GM19351 (cell line): ENCODE measurements around the gene RXYLT1.
"Not testable (repeated sequence)": the region's sequence is repeated elsewhere in the genome, so short reads cannot be mapped to it uniquely, and the experiment has no call there.

ENCODE experiments used
- ATAC-seq: cut with Tn5 transposase; IDR thresholded peaks from one replicate; pipeline ENCODE4 v1.9.1; 2021; ENCODE audit warnings: mild to moderate bottlenecking, moderate library complexity; ENCODE audit not compliant: unreplicated experiment

RXYLT1 gene

GRCh38 chr12:63779498-63780481, at the start of gene RXYLT1:
Gene RXYLT1 (plus strand): TSS chr12:63779909. CDS start chr12:63779961, 52 bp downstream.
- peak; percentile 90 for ATAC-seq

- not testable (repeated sequence) for ATAC-seq
Measured at GRCh38 chr12:63732779-63733178, 46.9 kb upstream of the RXYLT1 start.

- not testable (repeated sequence) for ATAC-seq
Measured at GRCh38 chr12:63733585-63733984, 46.1 kb upstream of the RXYLT1 start.

- not testable (repeated sequence) for ATAC-seq
Measured at GRCh38 chr12:63740551-63740950, 39.2 kb upstream of the RXYLT1 start.

- not testable (repeated sequence) for ATAC-seq
Measured at GRCh38 chr12:63741431-63741830, 38.3 kb upstream of the RXYLT1 start.

- ATAC-seq: not testable (repeated sequence)
Measured at GRCh38 chr12:63744110-63744509, 35.6 kb upstream of the RXYLT1 start.

GRCh38 chr12:63746470-63746869, 33.2 kb upstream of the RXYLT1 start:
- not testable (repeated sequence) for ATAC-seq

GRCh38 chr12:63747136-63747535, 32.6 kb upstream of the RXYLT1 start:
- not testable (repeated sequence) for ATAC-seq

GRCh38 chr12:63747553-63747952, 32.2 kb upstream of the RXYLT1 start:
- ATAC-seq: no peak

- peak; percentile 55 for ATAC-seq
Measured at GRCh38 chr12:63752283-63752682, 27.4 kb upstream of the RXYLT1 start.

GRCh38 chr12:63752841-63753240, 26.9 kb upstream of the RXYLT1 start:
- no peak for ATAC-seq

GRCh38 chr12:63753743-63754142, 26.0 kb upstream of the RXYLT1 start:
- ATAC-seq: no peak

GRCh38 chr12:63764481-63764880, 15.2 kb upstream of the RXYLT1 start:
- ATAC-seq: no peak

- no peak for ATAC-seq
Measured at GRCh38 chr12:63766498-63766897, 13.2 kb upstream of the RXYLT1 start.

- no peak for ATAC-seq
Measured at GRCh38 chr12:63770375-63770774, 9.3 kb upstream of the RXYLT1 start.

GRCh38 chr12:63777340-63777739, 2.4 kb upstream of the RXYLT1 start:
- no peak for ATAC-seq

GRCh38 chr12:63782466-63782865, 2.8 kb downstream of the RXYLT1 start:
- ATAC-seq: no peak

GRCh38 chr12:63787306-63787705, 7.6 kb downstream of the RXYLT1 start:
- no peak for ATAC-seq

- ATAC-seq: no peak
Measured at GRCh38 chr12:63790608-63790945, 10.9 kb downstream of the RXYLT1 start.

GRCh38 chr12:63792338-63792737, 12.6 kb downstream of the RXYLT1 start:
- no peak for ATAC-seq

GRCh38 chr12:63795032-63795687, 15.5 kb downstream of the RXYLT1 start:
- ATAC-seq: no peak

GRCh38 chr12:63795944-63796343, 16.2 kb downstream of the RXYLT1 start:
- no peak for ATAC-seq
